ENCODE results near the gene SH3BGRL2. TPM values are rescaled to one million over a fixed set of nuclear protein-coding genes. Genes with fewer than 3 reads are reported as not detected.

Gene SH3BGRL2
- total and polyA plus RNA-seq, 2 donors (not counting 1 experiment from before 2014, with no cell fraction given) = 0.01 TPM; not detected in 1

- Histone ChIP-seq H3K4me3 (ENCODE audit: control extremely low read depth in 1 of 5, extremely low read depth in 1 of 5, insufficient read depth in 1 of 5, low read depth in 2 of 5, low read length in 4 of 5) (no peak overlapping the region), H3K9ac (ENCODE audit: low read length) (no peak overlapping the region), H3K27ac (ENCODE audit: low read length in 2 of 2) (no peak overlapping the region), H2AFZ (ENCODE audit: insufficient read depth, low read depth, low read length, poor library complexity, severe bottlenecking) (no peak overlapping the region), H3K4me1 (ENCODE audit: control insufficient read depth in 2 of 2, insufficient read depth in 2 of 2, low read length in 2 of 2) (peaks cover 7 to 13% of the 10 kb centered on the region in 2 donors), H3K36me3 (replicated peaks in 1 of 2; ENCODE audit: control extremely low read depth in 1 of 2, control insufficient read depth in 1 of 2, extremely low read depth in 1 of 2, insufficient read depth in 2 of 2, low read length in 1 of 2) (no peaks in the 10 kb centered on the region), H3K27me3 (replicated peaks in 1 of 4; ENCODE audit: control extremely low read depth in 1 of 4, control insufficient read depth in 3 of 4, insufficient read depth in 4 of 4, low read length in 3 of 4) (peaks cover 0 to 19% (median 11%) of the 10 kb centered on the region in 4 experiments), H4K20me1 (ENCODE audit: control insufficient read depth, insufficient read depth, low read length, poor library complexity, severe bottlenecking) (no peaks in the 10 kb centered on the region), H3K9me3 (ENCODE audit: control extremely low read depth in 1 of 3, control insufficient read depth in 2 of 3, insufficient read depth in 1 of 3, low read length in 2 of 3) (no peaks in the 10 kb centered on the region), H3K4me2 (replicated peaks; ENCODE audit: low read depth, low read length, poor library complexity, severe bottlenecking) (no peak overlapping the region), H3K79me2 (ENCODE audit: control insufficient read depth, insufficient read depth, low read length) (no peaks in the 10 kb centered on the region)
- Mint-ChIP-seq H3K27ac (no peak overlapping the region), H3K4me1 (peaks cover 8% of the 10 kb centered on the region), H3K4me3 (no peak overlapping the region), H3K9me3 (ENCODE audit: insufficient read depth) (no peaks in the 10 kb centered on the region), H3K27me3 (peaks cover 26% of the 10 kb centered on the region)
- ATAC-seq (ENCODE audit: low read depth) = no peak
- intact Hi-C loops (cut with micrococcal nuclease) = no loop called here
- ChIA-PET CTCF (no interaction called here), POLR2A (no interaction called here)
- WGBS (ENCODE audit: insufficient coverage) = 82% methylated on average over 2 of the region's 3 CpGs
- no peak for TF ChIP-seq CTCF (IDR thresholded peaks at IDR 0.05)
- no peak for TF ChIP-seq EZH2 (IDR thresholded peaks at IDR 0.05; ENCODE audit: borderline replicate concordance, insufficient read depth, low read depth, low read length, poor library complexity, severe bottlenecking)
- no peak for DNase-seq
Observed at GRCh38 chr6:79626811-79627210, 4.3 kb upstream of the SH3BGRL2 start.

GRCh38 chr6:79627422-79627821 is 3.7 kb upstream of the SH3BGRL2 start:
- Histone ChIP-seq H3K4me2 (replicated peaks; ENCODE audit: low read depth, low read length, poor library complexity, severe bottlenecking) (no peak overlapping the region), H3K36me3 (replicated peaks in 1 of 2; ENCODE audit: control extremely low read depth in 1 of 2, control insufficient read depth in 1 of 2, extremely low read depth in 1 of 2, insufficient read depth in 2 of 2, low read length in 1 of 2) (no peaks in the 10 kb centered on the region), H3K4me3 (ENCODE audit: control extremely low read depth in 1 of 5, extremely low read depth in 1 of 5, insufficient read depth in 1 of 5, low read depth in 2 of 5, low read length in 4 of 5) (no peak overlapping the region), H3K4me1 (ENCODE audit: control insufficient read depth in 2 of 2, insufficient read depth in 2 of 2, low read length in 2 of 2) (peaks cover 7 to 14% of the 10 kb centered on the region in 2 donors), H2AFZ (ENCODE audit: insufficient read depth, low read depth, low read length, poor library complexity, severe bottlenecking) (no peak overlapping the region), H3K9ac (ENCODE audit: low read length) (no peak overlapping the region), H3K27ac (ENCODE audit: low read length in 2 of 2) (no peak overlapping the region), H3K79me2 (ENCODE audit: control insufficient read depth, insufficient read depth, low read length) (no peaks in the 10 kb centered on the region), H3K27me3 (replicated peaks in 1 of 4; ENCODE audit: control extremely low read depth in 1 of 4, control insufficient read depth in 3 of 4, insufficient read depth in 4 of 4, low read length in 3 of 4) (peaks cover 0 to 19% (median 14%) of the 10 kb centered on the region in 4 experiments), H4K20me1 (ENCODE audit: control insufficient read depth, insufficient read depth, low read length, poor library complexity, severe bottlenecking) (no peaks in the 10 kb centered on the region), H3K9me3 (ENCODE audit: control extremely low read depth in 1 of 3, control insufficient read depth in 2 of 3, insufficient read depth in 1 of 3, low read length in 2 of 3) (no peaks in the 10 kb centered on the region)
- ATAC-seq (ENCODE audit: low read depth) (no peak), DNase-seq (no peak)
- Mint-ChIP-seq H3K27me3 (peaks cover 30% of the 10 kb centered on the region), H3K4me1 (peaks cover 10% of the 10 kb centered on the region), H3K4me3 (no peak overlapping the region), H3K27ac (no peak overlapping the region), H3K9me3 (ENCODE audit: insufficient read depth) (no peaks in the 10 kb centered on the region)
- TF ChIP-seq CTCF (IDR thresholded peaks at IDR 0.05) (no peak), EZH2 (IDR thresholded peaks at IDR 0.05; ENCODE audit: borderline replicate concordance, insufficient read depth, low read depth, low read length, poor library complexity, severe bottlenecking) (no peak)
- ChIA-PET POLR2A (no interaction called here), CTCF (no interaction called here)
- intact Hi-C loops (cut with micrococcal nuclease) = no loop called here

Measured in B cell (primary cell).